ENCODE data around the gene ROBO1. TPM values are rescaled to one million over a fixed set of nuclear protein-coding genes. Genes with fewer than 3 reads are reported as not detected.

ROBO1 gene
- total RNA-seq, 1 donor from 2014 or later, result 66.5 TPM

DNA sequence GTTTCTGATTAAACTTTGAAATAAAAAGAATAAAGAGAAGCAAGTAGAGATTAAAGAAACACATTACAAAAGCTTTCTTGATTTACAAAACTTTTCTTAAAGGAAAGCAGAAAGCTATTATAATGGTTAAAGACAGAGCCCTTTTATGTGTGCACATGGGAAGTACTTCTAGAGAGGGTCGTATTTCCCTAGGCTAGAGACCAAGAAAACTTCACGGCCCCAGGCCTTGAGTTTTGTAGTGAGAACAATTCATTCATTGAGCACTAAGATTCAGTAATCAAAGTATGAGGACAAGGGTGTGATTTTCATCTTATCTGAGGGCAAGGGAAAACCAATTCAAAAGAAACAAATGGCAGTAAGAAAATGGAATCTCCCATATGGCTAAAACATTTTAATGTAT, 854.1 kb downstream of the ROBO1 start:
- TF ChIP-seq, protein P1, sequence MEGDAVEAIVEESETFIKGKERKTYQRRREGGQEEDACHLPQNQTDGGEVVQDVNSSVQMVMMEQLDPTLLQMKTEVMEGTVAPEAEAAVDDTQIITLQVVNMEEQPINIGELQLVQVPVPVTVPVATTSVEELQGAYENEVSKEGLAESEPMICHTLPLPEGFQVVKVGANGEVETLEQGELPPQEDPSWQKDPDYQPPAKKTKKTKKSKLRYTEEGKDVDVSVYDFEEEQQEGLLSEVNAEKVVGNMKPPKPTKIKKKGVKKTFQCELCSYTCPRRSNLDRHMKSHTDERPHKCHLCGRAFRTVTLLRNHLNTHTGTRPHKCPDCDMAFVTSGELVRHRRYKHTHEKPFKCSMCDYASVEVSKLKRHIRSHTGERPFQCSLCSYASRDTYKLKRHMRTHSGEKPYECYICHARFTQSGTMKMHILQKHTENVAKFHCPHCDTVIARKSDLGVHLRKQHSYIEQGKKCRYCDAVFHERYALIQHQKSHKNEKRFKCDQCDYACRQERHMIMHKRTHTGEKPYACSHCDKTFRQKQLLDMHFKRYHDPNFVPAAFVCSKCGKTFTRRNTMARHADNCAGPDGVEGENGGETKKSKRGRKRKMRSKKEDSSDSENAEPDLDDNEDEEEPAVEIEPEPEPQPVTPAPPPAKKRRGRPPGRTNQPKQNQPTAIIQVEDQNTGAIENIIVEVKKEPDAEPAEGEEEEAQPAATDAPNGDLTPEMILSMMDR (IDR thresholded peaks at IDR 0.05), result no peak
- no peak for TF ChIP-seq POLR2A (IDR thresholded peaks at IDR 0.05)
- no peak for TF ChIP-seq POLR2AphosphoS5 (IDR thresholded peaks at IDR 0.05; ENCODE audit: insufficient read depth in 1 of 2, low read depth in 1 of 2)
- intact Hi-C loops (cut with DNase I), result no loop called here
- no peaks in the 10 kb centered on the region for H3K9me3 ChIP-seq
- H3K36me3 ChIP-seq, result no peaks in the 10 kb centered on the region
- peaks cover 14% of the 10 kb centered on the region for H3K4me1 ChIP-seq
- H3K27ac ChIP-seq, result no peak overlapping the region
- no peak overlapping the region for H3K4me3 ChIP-seq
- no peaks in the 10 kb centered on the region for H3K27me3 ChIP-seq
- no peak for DNase-seq (ENCODE audit: extremely low spot score in 2 of 2)

DNA sequence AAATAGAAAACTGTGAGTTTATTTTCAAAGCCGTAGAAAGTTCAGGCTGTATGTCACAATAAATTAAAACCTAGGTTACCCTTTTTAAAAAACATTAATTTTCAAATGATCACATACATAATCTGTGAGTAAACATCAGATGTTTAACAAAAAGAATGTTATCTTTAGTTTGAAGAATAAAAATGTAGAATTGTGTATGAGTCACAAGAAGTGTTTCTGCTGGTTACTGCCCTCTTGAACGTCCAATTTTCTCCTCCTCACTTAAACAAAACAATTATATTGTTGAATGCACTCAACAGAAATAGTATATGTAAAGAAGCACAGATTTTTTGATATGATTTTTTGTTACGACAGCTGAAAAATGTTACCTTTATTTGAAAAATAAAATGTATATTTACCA, 855.1 kb downstream of the ROBO1 start:
- Histone ChIP-seq H3K9me3 (no peaks in the 10 kb centered on the region), H3K27ac (no peak overlapping the region), H3K4me3 (no peak overlapping the region), H3K27me3 (no peaks in the 10 kb centered on the region), H3K36me3 (no peaks in the 10 kb centered on the region), H3K4me1 (peaks cover 5% of the 10 kb centered on the region)
- TF ChIP-seq POLR2AphosphoS5 (IDR thresholded peaks at IDR 0.05; ENCODE audit: insufficient read depth in 1 of 2, low read depth in 1 of 2), result no peak
- TF ChIP-seq, protein P1 (IDR thresholded peaks at IDR 0.05), result no peak
- TF ChIP-seq POLR2A (IDR thresholded peaks at IDR 0.05), result no peak
- intact Hi-C loops (cut with DNase I), result no loop called here
- no peak for DNase-seq (ENCODE audit: extremely low spot score in 2 of 2)

DNA sequence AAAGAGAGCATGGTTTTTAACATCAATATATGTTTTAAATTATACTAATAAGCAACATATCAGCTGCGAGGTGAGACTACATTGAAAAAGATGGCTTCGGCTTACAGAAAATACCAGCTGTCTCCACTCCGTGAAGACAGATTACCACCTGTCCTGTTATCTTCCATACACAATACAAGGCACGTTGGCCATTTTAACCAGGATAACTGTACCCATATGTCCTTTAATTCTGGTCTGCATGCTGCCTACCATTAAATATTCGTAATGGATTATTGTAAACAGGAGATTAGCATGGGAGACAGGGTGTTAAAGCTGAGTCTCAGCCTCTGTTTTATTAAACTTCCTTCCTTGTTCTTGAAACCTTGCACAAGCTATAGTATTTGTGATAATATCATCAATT, 855.5 kb downstream of the ROBO1 start:
- DNase-seq (ENCODE audit: extremely low spot score in 2 of 2), result no peak
- Histone ChIP-seq H3K4me1 (peaks cover under 1% of the 10 kb centered on the region), H3K4me3 (no peak overlapping the region), H3K9me3 (no peaks in the 10 kb centered on the region), H3K27me3 (no peaks in the 10 kb centered on the region), H3K36me3 (no peaks in the 10 kb centered on the region), H3K27ac (no peak overlapping the region)
- intact Hi-C loops (cut with DNase I), result no loop called here
- TF ChIP-seq, protein P1 (IDR thresholded peaks at IDR 0.05), result no peak
- TF ChIP-seq POLR2AphosphoS5 (IDR thresholded peaks at IDR 0.05; ENCODE audit: insufficient read depth in 1 of 2, low read depth in 1 of 2), result no peak
- no peak for TF ChIP-seq POLR2A (IDR thresholded peaks at IDR 0.05)

DNA sequence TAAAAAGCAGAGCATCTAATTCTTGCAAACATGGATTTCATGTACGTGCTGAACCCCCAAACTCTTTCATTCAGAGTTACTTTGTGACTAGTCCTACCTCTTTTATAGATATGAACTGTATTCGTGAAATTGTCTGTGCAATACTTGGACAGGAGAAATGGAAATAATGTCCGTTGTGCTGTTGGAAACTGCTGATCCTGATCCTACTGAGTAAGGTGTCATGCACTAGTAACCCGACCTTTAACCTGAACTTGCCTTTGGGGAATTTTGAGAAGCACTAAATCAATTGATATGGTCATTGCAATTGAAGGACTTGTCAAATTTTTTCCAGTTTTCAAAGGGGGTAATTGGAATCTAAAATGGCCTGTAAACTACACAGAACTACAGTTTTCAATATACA, 856.4 kb downstream of the ROBO1 start:
- TF ChIP-seq, protein P1 (IDR thresholded peaks at IDR 0.05), result no peak
- no peak for TF ChIP-seq POLR2A (IDR thresholded peaks at IDR 0.05)
- TF ChIP-seq POLR2AphosphoS5 (IDR thresholded peaks at IDR 0.05; ENCODE audit: insufficient read depth in 1 of 2, low read depth in 1 of 2), result no peak
- Histone ChIP-seq H3K36me3 (no peaks in the 10 kb centered on the region), H3K4me3 (no peak overlapping the region), H3K4me1 (no peaks in the 10 kb centered on the region), H3K27me3 (no peaks in the 10 kb centered on the region), H3K9me3 (no peaks in the 10 kb centered on the region), H3K27ac (no peak overlapping the region)
- DNase-seq (ENCODE audit: extremely low spot score in 2 of 2), result no peak
- intact Hi-C loops (cut with DNase I), result no loop called here

DNA sequence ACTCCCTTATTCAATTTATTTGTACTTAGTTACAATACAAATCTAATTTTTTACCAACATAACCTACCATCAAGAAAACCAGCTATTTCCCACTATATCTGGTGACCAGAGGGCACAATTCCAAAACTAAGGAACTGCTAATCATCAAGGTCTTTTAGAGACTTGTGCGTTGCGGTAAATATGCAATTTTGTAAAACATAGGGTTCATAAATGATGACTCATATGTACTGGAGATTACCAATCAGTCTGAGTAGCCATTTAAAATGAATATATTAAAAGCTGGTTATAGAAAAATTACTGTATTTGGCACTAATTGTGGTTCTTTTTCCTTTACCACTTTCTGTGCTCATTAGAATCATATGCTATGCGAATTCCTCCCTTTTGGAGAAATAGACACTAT, 859.6 kb downstream of the ROBO1 start:
- Histone ChIP-seq H3K27me3 (no peaks in the 10 kb centered on the region), H3K4me3 (no peak overlapping the region), H3K27ac (no peak overlapping the region), H3K9me3 (no peaks in the 10 kb centered on the region), H3K4me1 (no peaks in the 10 kb centered on the region), H3K36me3 (no peaks in the 10 kb centered on the region)
- DNase-seq (ENCODE audit: extremely low spot score in 2 of 2), result no peak
- intact Hi-C loops (cut with DNase I), result no loop called here
- TF ChIP-seq POLR2AphosphoS5 (IDR thresholded peaks at IDR 0.05; ENCODE audit: insufficient read depth in 1 of 2, low read depth in 1 of 2) (no peak), POLR2A (IDR thresholded peaks at IDR 0.05) (no peak)
- TF ChIP-seq, protein P1 (IDR thresholded peaks at IDR 0.05), result no peak

Data from vagina (tissue), 2 donors.